SK-N-SH treated with all-trans-retinoic acid at 6 μM for 48 hours (cell line): ENCODE measurements around the gene CARD9.

Experiments used
- ATAC-seq: fragments of 200-7000 bp; cut with Tn5 transposase; 3 replicates; pipeline ENCODE4 v1.9.1; 2020; ENCODE audit warnings: mild to moderate bottlenecking, moderate library complexity
- ARNTL ChIP-seq: fragments of 450-650 bp; formaldehyde crosslinking; IDR thresholded peaks from 2 replicates; pipeline ENCODE4 v1.5.0; 2020; ENCODE audit warnings: low read depth, mild to moderate bottlenecking, moderate library complexity, borderline replicate concordance
- BACH2 ChIP-seq: fragments of 250-450 bp; sonication (Bioruptor Pico); IDR thresholded peaks from 2 replicates; pipeline ENCODE4 v1.9.0; 2021; ENCODE audit warnings: mild to moderate bottlenecking, borderline replicate concordance
- CSDC2 ChIP-seq: fragments of 250-450 bp; sonication (Bioruptor Pico); IDR thresholded peaks from 2 replicates; pipeline ENCODE4 v1.5.0; 2020; ENCODE audit warnings: mild to moderate bottlenecking, moderate library complexity
- CSRNP3 ChIP-seq: fragments of 250-450 bp; sonication (Bioruptor Pico); IDR thresholded peaks from 2 replicates; pipeline ENCODE4 v1.5.1; 2021; ENCODE audit warnings: mild to moderate bottlenecking, moderate library complexity
- ESRRG ChIP-seq: fragments of 250-450 bp; sonication (Bioruptor Pico); IDR thresholded peaks from 2 replicates; pipeline ENCODE4 v1.6.1; 2021; ENCODE audit warnings: mild to moderate bottlenecking
- GLIS3 ChIP-seq: fragments of 250-450 bp; sonication (Bioruptor Pico); IDR thresholded peaks from 2 replicates; pipeline ENCODE4 v1.5.0; 2020; ENCODE audit warnings: mild to moderate bottlenecking, moderate library complexity
- ISL1 ChIP-seq: fragments of 250-450 bp; sonication (Bioruptor Pico); IDR thresholded peaks from 2 replicates; pipeline ENCODE4 v2.1.2; 2022; ENCODE audit warnings: mild to moderate bottlenecking, moderate library complexity
- OSR1 ChIP-seq: fragments of 250-450 bp; sonication (Bioruptor Pico); IDR thresholded peaks from 2 replicates; pipeline ENCODE4 v1.8.0; 2022; ENCODE audit warnings: moderate library complexity, mild to moderate bottlenecking, inconsistent platforms
- POU6F1 ChIP-seq: fragments of 250-450 bp; sonication (Bioruptor Pico); IDR thresholded peaks from 2 replicates; pipeline ENCODE4 v1.8.0; 2021; ENCODE audit warnings: low read depth, mild to moderate bottlenecking, moderate library complexity, borderline replicate concordance
- PPARA ChIP-seq: fragments of 250-450 bp; sonication (Bioruptor Pico); IDR thresholded peaks from 2 replicates; pipeline ENCODE4 v1.5.0; 2020; ENCODE audit warnings: mild to moderate bottlenecking, borderline replicate concordance
- RARB ChIP-seq: fragments of 250-450 bp; sonication (Bioruptor Pico); IDR thresholded peaks from 2 replicates; pipeline ENCODE4 v1.8.0; 2021; ENCODE audit warnings: mild to moderate bottlenecking, moderate library complexity
- SNAI2 ChIP-seq: fragments of 250-450 bp; sonication (Bioruptor Pico); IDR thresholded peaks from 2 replicates; pipeline ENCODE4 v1.5.0; 2020; ENCODE audit warnings: mild to moderate bottlenecking, moderate library complexity
- TCF4 ChIP-seq: fragments of 250-450 bp; sonication (Bioruptor Pico); IDR thresholded peaks from 2 replicates; pipeline ENCODE4 v1.8.0; 2021; ENCODE audit warnings: mild to moderate bottlenecking, moderate library complexity, borderline replicate concordance
- TSHZ2 ChIP-seq: fragments of 250-450 bp; sonication (Bioruptor Pico); IDR thresholded peaks from 2 replicates; pipeline ENCODE4 v1.5.0; 2020; ENCODE audit warnings: mild to moderate bottlenecking, moderate library complexity
- ZFP3 ChIP-seq: fragments of 250-450 bp; sonication (Bioruptor Pico); IDR thresholded peaks from 2 replicates; pipeline ENCODE4 v1.5.0; 2020; ENCODE audit warnings: mild to moderate bottlenecking, moderate library complexity
- ZFP30 ChIP-seq: fragments of 450-650 bp; formaldehyde crosslinking; IDR thresholded peaks from 2 replicates; pipeline ENCODE4 v1.5.0; 2022; ENCODE audit warnings: mild to moderate bottlenecking, moderate library complexity
- ZNF565 ChIP-seq: fragments of 450-650 bp; formaldehyde crosslinking; conservative IDR thresholded peaks from 2 replicates; pipeline ENCODE4 v1.5.0; 2020; ENCODE audit warnings: low read depth, mild to moderate bottlenecking, moderate library complexity
- ZNF70 ChIP-seq: fragments of 450-650 bp; formaldehyde crosslinking; IDR thresholded peaks from 2 replicates; pipeline ENCODE4 v1.5.0; 2020; ENCODE audit warnings: mild to moderate bottlenecking, moderate library complexity
- ZNF8 ChIP-seq: fragments of 450-650 bp; formaldehyde crosslinking; IDR thresholded peaks from 2 replicates; pipeline ENCODE4 v1.5.0; 2020; ENCODE audit warnings: mild to moderate bottlenecking, moderate library complexity

Gene CARD9

GRCh38 chr9:136347472-136348256 is 25.8 kb downstream of the CARD9 start:
- no peak for ATAC-seq
- TF ChIP-seq CSRNP3 = no peak
- TF ChIP-seq PPARA (CRISPR knock-in tag) = no peak
- no peak for TF ChIP-seq ZFP30
- TF ChIP-seq ZNF70 (CRISPR knock-in tag) = no peak
- no peak for TF ChIP-seq SNAI2
- no peak for TF ChIP-seq ZFP3
- TF ChIP-seq CSDC2 (CRISPR knock-in tag) = no peak
- TF ChIP-seq GLIS3 (CRISPR knock-in tag) = no peak
- no peak for TF ChIP-seq BACH2
- TF ChIP-seq ARNTL (CRISPR knock-in tag) = no peak
- TF ChIP-seq TSHZ2 (CRISPR knock-in tag) = no peak
- no peak for TF ChIP-seq ZNF565 (CRISPR knock-in tag)
- TF ChIP-seq ISL1 (CRISPR knock-in tag) = no peak
- TF ChIP-seq TCF4 (CRISPR knock-in tag) = no peak
- TF ChIP-seq RARB (CRISPR knock-in tag) = no peak
- TF ChIP-seq ESRRG = no peak

GRCh38 chr9:136346927-136347465 is 26.5 kb downstream of the CARD9 start:
- ATAC-seq = no peak
- no peak for TF ChIP-seq ESRRG
- no peak for TF ChIP-seq TSHZ2 (CRISPR knock-in tag)
- no peak for TF ChIP-seq ZNF8 (CRISPR knock-in tag)
- TF ChIP-seq, all 23 proteins: peak for 0

- TF ChIP-seq BACH2 (no peak), OSR1 (CRISPR knock-in tag) (no peak), ZFP3 (no peak), POU6F1 (no peak), ZFP30 (no peak), ISL1 (CRISPR knock-in tag) (no peak)
- no peak; the same call in 2 of the 3 replicates for ATAC-seq
These were observed 27.4 kb downstream of the CARD9 start for GRCh38 chr9:136346157-136346481.
